KG1 (cell line): Measurements from ENCODE around the gene ALX4.

Experiments used
- DNase-seq: peaks from one replicate; lab custom pipeline; 2025; lab: John Stamatoyannopoulos, UW

ALX4 gene

DNA sequence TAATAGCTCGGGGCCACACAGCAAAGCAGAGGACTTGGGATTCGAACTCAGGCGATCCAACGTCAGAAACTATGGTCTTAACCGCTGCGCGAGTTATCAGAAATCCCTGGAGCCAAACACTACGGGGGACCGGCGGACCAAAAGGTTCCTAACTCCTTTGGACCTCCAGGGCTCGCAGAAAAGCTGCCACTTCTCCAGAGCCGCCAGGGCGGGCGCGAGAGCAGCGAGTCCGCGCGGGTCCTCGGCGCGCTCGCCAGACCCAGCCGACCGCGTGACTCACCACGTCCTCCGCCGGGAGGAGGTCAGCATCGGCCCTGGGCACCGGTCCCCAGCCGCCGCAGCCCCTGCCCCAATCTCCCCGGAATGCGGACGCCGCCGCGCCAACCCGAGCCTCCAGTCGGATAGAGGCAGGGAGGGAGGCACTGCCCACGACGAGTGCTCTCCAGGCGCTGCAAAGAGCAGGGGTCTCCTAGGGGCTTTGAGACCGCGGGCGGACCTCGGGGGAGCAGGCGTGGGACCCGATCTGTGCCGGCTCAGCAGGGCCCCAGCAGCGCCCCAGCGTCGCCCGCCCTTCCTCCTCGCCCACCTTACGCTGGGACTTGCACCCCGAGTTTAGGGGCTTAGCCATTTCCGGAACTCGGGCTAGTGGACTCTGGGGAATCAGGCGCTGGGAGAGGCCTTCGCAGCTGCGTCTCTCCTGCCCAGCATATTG, 6.2 kb upstream of the ALX4 start:
- no peak for DNase-seq

DNA sequence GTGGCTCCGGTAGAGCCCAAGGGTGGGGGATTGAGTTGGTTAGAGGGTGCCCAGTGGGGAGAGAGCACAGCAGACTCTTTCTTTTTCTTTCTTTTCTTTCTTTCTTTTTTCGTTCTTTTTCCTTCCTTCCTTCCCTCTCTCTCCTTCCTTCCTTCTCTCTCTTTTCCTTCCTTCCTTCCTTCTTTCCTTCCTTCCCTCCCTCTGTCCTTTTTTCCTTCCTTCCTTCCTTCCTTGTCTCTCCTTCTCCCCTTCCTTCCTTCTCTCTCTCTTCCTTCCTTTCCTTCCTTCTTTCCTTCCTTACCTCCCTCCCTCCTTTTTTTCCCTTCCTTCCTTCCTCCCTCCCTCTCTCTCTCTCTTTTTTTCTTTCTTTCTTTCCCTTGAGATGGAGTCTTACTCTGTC, 4.8 kb upstream of the ALX4 start:
- no peak for DNase-seq

DNA sequence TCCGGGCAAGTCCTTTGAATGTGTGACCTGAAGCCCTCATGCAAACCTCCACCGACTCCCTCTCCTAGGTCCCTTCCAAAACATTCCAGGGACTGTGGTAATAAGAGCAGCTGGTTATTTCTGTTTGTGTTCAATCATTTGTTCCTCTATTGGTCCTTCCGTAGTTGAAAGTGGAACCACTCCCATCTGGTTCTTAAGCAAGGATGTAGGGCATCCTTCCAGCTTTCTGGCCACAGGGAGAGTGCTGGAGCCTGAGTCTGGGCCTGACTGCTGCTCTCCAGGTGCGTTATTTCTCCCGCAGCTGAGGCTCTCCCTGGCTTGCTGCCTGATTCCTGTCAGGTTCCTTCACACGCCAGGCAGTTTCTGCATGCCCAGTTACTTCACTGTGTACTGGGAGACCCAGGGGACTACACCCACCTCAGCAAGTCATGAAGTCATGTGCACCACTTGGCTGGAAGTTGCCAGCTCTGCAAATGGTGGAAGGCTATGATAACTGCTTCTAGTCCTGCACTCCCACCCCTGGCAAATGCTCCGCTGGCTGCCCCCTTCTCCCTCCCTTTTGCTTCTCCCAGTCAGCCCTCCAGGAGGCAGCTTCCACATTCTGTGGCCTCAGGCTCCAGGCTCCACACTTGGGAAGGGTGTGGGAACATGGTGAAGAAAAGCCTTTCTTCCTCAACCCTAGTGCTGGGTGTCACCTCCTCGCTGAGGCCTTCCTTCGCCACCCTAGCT, 4.0 kb upstream of the ALX4 start:
- no peak for DNase-seq

DNA sequence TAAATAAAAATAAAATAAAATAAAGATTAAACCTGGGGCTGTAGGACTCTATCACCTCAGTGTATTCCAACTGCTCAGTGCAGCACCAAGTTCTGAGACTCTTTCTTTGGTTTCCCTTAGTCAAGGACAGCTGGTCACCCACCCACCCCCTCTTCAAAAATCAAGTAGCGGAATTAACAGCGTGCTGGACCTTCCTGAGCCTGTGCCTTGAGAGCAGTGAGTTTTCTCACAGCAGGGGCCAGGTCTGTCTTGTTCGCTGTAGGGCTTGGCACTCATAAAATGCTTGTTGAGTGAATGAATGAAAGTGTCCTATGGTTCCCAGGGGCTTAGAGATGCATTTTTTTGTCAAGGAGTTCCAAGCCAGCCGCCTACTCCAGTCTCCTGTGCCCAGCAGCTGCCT, 2.9 kb upstream of the ALX4 start:
- no peak for DNase-seq

DNA sequence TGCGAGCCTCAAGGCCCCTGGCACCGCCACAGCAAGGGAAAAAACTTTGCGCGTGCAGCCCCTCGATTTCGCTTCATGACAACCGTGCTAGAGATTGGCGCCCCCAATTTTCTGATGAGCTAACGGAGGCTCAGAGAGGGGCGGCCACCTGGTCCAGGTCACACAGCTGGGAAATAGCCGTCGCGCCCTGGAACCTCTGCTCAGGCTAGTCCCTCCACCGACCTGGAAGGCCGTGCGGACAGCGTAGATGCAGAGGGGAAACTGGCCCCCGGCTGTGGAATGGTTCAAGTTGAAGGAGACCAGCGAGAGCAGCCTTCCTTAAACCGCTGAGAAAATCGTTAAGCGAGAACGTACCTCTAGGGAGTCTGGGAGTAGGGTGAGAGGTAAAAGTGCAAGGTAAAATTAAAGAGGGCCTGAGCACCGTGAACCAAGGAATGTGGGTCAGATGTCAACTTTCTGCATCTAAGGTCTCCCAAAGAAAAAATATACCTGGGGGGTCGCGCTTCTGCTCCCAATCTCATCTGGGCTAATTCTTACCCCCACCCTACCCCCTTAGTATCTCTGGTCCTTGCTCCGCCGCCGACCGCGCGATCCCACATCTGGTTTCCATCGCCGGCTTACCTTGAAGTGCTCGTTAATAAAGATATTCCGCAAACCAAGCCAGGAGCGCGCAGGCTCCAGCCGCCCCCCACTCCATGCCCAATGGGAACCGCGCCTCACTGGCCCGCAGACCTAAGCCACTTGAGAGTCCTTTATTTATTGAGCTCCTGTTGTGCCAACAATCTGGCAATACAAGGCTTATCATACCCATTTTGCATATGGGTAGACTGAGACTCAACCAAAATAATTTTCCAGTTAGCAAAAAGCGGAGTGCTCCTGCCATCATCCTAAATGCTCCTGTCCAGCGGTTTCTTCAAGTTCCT, 1.7 kb upstream of the ALX4 start:
- DNase-seq = no peak

DNA sequence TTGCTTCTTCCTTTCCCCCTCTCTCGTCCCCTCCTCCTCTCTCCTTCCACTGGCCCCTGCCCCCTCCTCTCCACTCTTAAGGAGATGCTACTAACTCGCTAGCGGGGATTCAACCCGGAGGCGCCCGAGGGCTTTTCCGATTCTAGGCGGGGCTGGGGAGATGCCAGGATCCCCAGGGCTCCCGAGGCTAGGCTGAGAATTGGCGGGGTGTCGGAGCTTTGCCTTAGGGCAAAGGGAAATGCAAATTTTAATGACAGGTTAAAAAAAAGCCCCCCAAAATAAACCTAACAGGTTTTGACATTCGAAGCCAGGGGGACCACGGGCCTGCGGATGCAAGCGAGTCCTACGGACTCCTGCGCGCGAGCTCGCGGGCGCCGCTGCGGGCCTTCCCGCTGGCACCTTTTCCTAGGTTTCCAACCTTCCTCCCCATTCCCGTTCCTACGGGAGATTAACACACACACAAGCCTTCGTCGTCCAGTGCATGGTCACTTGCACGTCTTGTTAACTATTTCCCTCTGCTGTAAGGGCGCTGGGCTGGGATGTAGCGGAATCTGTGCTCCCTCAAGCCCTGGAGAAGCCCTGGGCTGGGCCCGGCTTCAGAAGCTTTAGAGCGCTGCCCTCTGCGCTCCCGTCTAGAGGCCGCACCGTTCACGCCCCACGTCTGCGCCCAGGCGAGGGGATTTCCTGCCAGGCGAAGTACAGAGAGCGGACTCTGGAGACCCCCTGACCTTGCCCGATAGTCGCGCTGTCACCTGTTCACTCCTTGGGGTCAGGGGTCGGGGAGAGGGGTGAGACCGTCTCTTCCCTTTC, 729 bp upstream of the ALX4 start:
- no peak for DNase-seq

DNA sequence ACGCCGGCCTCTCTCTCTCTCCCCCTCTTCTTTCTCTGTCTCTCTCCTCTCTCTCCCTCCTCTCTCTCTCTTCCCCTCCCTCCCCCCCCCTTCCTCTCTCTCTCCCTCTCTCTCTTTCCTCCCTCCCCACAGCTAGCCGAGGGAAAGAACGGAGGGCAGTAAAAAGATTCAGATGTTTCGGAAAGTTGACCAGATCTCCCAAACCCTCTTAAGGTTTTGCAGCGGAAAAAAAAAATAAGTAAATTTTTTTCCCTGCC, 195 bp upstream of the ALX4 start:
- DNase-seq = no peak

DNA sequence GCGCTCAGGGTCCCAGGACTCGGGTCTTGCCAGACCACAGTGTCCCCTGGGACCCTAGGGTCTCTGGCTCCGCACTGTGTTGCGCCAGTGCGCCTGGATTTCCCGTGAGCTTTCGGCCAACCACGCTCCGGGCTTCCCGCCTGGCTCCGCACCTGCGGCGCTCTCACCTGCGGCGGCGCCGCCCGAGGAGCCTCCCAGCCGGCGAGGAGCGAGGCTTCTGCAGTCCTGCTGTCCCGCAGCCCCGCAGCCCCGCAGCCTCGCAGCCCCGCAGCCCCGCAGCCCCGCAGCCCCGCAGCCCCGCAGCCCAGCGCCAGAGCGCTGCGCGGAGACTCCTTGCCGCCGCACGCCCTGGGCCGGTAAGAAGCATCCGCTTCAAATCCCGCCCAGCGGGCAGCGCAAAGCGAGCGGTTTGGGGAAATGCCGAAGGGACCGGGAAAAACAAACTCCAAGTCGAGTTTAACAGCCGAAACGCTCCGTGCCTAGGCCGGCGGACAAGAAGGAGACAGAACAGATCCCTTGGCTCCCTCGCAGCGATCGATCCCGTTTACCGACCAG, 939 bp downstream of the ALX4 start:
- DNase-seq = no peak

DNA sequence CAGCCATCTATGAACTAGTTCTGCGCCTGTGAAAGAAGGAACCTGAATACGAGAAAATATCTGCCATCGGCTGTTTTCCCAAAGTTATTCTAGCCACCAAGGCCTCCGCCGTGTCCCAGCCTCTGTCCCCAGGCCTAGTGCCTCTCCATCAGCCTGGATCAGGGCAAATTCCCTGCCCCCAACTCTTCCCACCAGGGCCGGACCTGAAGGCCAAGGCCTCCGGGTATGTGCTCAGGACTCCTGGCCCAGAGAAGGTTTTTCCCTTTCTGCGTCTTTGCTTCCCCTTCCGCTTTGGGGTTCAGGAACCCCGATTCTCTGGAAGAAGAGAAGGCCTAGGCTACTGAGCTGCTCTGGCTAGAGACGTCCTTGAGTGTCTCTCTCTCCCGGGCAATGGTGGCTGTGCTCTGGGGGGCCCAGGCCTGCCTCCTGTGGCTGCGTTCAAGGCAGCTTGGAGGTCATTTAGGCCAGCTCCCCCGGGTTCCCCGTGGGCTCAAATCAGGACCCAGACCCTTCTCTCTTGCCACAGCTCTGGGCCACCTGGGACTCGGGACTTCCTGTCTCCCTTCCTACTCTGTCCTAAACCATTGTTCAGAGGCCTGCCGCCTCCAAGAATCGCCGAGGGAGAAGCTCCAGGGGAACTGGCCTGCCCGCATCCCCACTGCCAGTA, 1.6 kb downstream of the ALX4 start:
- DNase-seq = no peak

DNA sequence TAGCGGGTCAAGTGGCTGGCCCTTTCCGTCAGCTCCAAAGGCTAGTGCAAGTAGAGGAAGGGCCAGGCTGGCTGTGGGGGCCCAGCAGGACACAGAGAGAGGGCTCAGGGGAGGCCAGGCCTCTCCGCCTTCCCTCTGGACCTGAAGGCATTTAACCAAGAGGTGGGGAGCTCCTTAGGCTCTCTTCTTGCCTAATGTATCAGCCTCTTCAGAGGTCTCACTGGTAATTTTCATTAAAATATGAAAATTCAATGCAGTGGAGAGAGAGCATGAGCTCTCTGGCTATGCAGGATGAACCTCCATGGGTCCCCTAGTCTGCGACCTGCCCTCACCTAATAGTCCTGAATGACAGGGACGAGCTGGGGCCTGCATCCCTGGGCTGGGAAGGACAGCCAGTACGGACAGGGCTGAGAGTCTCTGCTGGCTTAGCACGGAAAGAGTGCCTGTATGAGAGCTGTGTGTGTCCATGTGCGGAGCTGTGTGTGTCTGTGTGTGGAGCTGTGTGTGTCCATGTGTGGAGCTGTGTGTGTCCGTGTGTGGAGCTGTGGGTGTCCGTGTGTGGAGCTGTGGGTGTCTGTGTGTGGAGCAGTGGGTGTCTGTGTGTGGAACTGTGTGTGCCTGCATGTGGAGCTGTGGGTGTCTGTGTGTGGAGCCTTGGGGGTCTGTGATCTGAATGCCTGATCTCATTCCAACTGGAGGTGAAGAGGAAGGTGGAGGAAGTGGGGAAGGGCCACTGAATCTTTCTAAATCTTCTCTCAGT, 2.4 kb downstream of the ALX4 start:
- DNase-seq = no peak

DNA sequence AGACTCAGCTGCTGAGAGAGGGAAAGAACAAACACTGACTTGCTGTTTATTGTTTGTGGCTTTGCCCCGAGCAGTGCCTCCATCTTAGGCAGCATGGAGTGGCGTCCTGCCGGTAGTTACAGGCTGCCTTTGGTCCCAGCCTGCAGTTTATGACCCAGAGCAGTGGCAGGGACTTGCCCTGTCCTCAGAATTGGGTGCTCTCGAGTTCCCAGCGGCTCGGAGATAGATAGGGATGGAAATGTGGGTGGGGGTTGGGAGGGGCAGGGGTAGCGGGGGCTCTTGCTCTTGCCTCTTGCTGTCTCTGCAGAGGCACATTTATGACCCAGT, 3.1 kb downstream of the ALX4 start:
- DNase-seq = no peak

DNA sequence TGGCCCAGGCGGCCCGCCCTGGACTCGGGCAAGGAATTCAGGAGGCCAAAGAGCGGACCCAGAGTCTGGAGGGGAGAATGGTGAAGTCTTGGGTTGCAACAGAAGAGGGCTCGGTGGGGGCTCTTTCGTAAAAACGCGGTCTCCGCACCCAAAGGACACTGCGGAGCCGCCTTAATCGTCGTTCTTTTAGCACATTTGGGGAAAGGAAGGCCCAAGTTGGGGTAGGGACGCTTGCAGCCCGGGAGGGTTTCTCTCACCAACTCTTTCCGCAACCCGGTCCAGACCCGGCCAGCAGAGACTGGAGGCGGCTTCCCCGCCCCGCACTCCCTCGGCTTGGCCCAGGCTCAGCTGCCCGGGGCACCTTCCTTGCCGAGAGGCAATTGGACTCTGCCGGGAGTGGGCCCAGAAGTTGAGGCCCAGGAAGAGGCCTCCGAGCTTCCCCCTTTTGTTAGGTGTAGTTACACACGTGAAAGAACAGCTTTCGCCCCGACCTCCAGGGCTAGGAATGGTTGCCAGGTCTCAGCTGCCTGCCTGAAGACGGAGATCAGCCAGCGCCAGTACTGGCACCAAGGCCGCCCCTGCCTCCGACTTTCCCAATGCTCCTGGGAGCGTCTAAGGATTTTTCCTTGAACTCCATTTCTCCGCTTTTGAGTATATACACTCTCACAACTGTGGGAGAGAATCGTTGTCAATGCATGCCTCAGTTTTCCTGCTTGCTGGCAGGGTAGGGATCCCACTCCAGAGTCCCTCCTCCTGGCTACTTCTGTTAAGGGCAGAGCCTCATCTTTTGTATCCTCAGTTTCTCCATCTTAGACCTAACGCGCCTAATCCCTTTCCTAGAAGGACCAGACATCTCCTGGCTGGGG, 3.7 kb downstream of the ALX4 start:
- no peak for DNase-seq

DNA sequence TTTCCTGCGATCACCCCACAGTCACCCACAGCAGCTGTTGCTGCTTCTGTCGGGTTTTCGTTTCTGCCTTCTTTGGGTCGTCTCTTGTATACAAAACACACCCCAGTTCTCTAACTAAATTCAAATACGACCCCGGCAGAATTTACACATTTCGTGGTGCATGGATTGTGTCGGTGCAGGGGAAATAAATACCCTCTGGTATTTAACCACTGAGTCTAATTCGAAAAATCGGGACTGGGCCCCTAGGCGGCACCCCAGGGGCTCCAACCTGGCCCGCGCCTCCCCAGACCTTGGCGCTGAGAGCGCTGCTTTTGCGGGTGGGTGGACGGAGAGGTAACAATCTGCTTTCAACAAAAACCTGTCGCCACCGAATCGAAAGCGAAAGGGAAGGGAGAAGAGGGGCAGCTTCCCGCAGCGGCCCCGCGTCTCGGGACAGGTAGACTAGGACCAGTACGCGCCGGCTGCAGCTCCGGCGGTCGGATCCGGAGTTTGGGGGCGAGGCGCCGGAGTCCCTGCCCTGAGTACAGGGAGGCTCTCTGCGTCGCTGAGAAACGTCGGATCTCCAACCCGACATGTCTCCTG, 4.4 kb downstream of the ALX4 start:
- no peak for DNase-seq

DNA sequence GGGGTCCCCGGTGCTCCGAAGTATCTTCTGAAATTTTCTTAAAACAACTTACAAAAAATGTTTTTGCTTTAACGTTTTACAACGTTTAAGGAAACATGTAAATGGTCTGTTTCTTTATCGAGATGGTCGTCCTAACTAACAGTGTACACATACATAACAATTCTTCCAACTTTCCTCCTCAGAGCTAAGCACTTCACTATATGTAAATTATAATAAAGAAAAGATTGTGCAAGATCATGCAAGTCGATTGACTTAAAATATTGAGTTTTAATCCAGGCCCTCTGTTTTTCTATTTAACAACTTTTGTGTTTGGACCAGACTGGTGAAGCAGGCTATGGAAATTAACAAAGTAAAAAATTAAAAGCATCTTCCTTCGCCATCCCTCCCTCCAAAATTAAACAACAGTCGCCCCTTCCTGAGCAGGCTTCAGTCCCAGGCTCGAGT, 4.9 kb downstream of the ALX4 start:
- DNase-seq = no peak

DNA sequence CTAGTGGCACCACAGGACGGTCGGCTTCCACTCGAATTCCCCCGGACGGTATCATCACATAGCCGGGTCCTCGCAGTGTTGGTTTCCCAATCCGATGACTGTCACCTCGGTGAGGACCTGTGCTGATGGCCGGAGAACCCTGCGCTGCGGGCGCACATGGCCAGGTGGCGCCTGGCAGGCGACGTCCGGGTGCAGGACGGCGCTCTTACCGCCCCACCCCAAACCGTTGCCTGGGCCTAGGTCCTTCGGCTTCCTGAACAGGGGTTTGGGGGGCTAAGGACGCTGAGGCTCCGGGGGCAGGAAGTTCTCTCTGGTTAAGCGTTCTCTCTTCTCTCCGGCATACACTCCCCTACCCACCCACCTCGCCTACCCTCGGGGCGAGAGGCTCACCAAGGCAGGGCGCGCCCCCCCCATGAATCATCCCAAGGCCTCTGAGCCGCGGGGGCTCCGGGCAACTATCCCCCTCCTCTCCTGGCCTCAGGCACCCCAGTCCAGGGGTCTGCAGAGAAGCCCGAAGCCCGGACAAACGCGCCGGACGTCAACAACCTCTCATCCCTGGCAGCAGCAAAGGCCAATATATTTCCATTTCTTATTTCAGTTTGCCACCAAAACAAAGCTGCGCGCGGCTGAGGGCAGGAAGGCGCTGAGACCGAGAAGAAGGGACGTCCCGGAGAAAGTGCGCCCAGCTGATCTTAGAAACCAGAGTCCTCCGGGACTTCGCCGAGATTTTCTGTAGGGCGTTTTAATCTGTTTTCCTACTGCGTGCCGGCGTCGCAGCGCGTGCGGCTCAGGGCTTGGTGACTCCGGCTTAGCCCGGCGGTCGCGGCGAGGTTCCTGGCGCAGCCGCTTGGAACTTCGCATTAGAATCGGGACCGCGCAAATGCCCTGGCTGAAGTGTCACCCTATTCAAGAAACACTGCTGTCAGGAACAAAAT, 5.6 kb downstream of the ALX4 start:
- DNase-seq = no peak

DNA sequence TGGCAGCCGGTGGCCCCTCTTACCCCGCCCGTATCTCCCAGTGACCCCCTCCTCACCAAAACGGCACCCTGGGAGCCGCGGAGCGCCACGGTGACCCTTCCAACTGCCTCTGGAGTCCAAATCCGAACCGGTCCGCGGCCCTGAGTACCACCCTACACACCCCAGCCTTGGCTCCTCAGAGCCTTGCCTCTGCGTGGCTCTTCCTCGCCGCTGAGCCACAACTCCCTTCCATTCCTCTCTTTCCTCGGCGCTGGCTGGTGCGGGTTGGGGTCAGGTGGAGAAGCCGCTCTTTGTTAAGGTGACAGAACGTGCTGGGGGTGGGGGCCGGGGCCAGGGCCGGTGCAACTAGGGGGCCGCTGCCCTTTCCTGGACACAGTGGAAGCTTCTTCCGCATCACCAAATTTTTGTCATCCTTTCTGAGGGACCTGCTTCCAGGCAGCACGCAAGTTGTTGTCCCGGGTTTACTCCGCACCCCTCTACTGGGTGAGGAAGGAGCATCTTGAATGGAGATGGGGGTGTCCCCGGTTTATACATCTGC, 6.5 kb downstream of the ALX4 start:
- DNase-seq = no peak

DNA sequence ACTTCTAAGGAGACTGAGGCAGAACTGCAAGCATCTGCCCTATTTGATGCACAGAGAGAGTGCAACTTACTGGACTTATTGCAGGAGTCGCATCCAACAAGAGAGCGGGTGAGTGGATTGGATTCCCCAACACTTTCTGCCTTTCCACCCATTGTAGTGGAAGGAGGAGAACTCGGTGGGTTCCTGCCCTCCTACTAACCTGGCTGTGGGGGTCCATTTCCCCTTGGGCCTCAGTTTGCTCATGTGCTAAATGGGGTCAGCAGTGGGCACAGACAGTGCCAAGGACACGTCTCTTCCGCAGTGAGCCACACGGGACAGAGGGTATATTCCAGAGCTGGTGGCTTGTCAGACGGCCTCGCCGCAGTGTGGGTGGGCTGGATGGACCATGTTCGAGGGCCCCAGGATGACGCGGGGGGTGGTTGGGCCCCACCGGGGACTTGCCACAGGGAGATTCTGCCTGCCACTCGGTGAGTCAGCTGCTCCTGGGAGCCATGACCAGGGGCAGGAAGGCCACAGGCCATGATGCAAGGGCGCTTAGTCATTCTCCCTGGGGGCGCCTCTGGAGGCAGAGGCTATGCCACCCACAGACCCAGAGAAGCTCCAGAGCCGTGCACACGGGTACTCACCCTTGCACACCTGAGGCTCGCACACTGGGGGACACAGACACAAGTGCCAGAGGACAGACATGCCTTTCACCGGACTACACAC, 8.2 kb downstream of the ALX4 start:
- no peak for DNase-seq
